Nephron (organoid): ENCODE results near the gene ANO10.
"Not testable (repeated sequence)": the region's sequence is repeated elsewhere in the genome, so short reads cannot be mapped to it uniquely, and the experiment has no call there.

Experiments used
- H3K27ac Mint-ChIP-seq, 3 experiments: 2 replicates each; pipeline ENCODE4 v1.8.0; 2020; ENCODE audit warnings: mixed read lengths in 3 of 3, mild to moderate bottlenecking in 2 of 3, moderate library complexity in 1 of 3
- H3K27me3 Mint-ChIP-seq: 2 replicates; pipeline ENCODE4 v1.8.0; 2021; ENCODE audit warnings: low read depth, mild to moderate bottlenecking, moderate library complexity, mixed read lengths
- H3K36me3 Mint-ChIP-seq: 2 replicates; pipeline ENCODE4 v1.8.0; 2020; ENCODE audit warnings: low read depth, mixed read lengths
- H3K4me1 Mint-ChIP-seq: 2 replicates; pipeline ENCODE4 v1.8.0; 2020; ENCODE audit warnings: mixed read lengths
- H3K4me3 Mint-ChIP-seq, 3 experiments: 2 replicates each; pipeline ENCODE4 v1.8.0; 2020; ENCODE audit warnings: mild to moderate bottlenecking in 3 of 3, mixed read lengths in 3 of 3, moderate library complexity in 2 of 3
- H3K9me3 Mint-ChIP-seq: 2 replicates; pipeline ENCODE4 v1.8.0; 2020; ENCODE audit warnings: mixed read lengths
- TF ChIP-seq, protein P1 (sequence below), 3 experiments: fragments of 200-600 bp; sonication (generic); IDR thresholded peaks; one replicate each; pipeline ENCODE4 v1.5.0; 2021; ENCODE audit warnings: antibody characterized with exemption in 3 of 3; ENCODE audit not compliant: unreplicated experiment in 3 of 3

The ANO10 gene

DNA sequence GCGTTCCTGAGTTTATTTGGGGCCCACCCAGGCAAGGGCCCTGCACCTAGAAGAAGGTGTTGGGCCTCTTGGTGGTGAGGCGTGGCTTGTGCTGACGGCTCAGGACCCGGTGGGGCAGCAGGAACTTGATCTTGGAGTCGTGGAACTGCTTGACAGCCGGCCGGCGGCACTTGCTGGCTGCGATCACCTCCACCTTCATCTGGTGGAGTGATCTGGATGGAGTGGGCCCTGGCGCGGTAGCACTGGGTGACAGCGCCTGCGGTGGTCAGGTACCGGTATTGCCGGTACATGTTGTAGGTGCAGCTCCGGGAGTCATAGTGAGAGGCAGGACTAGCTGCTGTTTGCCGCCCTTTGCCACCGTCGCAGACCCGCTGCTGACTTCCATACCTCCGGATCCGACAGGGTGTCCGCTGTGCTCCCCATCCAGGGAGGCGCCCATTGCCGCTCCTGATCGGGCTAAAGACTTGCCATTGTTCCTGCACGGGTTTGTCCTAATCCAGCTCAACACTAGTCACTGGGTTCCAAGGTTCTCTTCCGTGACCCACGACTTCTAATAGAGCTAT, 136.8 kb downstream of the ANO10 start:
- Mint-ChIP-seq H3K9me3 (peaks cover 2% of the 10 kb centered on the region), H3K36me3 (peaks cover 12% of the 10 kb centered on the region), H3K4me3 (no peak overlapping the region), H3K4me1 (no peaks in the 10 kb centered on the region), H3K27me3 (no peaks in the 10 kb centered on the region), H3K27ac (no peak overlapping the region)
- TF ChIP-seq, protein P1, sequence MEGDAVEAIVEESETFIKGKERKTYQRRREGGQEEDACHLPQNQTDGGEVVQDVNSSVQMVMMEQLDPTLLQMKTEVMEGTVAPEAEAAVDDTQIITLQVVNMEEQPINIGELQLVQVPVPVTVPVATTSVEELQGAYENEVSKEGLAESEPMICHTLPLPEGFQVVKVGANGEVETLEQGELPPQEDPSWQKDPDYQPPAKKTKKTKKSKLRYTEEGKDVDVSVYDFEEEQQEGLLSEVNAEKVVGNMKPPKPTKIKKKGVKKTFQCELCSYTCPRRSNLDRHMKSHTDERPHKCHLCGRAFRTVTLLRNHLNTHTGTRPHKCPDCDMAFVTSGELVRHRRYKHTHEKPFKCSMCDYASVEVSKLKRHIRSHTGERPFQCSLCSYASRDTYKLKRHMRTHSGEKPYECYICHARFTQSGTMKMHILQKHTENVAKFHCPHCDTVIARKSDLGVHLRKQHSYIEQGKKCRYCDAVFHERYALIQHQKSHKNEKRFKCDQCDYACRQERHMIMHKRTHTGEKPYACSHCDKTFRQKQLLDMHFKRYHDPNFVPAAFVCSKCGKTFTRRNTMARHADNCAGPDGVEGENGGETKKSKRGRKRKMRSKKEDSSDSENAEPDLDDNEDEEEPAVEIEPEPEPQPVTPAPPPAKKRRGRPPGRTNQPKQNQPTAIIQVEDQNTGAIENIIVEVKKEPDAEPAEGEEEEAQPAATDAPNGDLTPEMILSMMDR (IDR thresholded peaks at IDR 0.05; ENCODE audit: unreplicated experiment in 3 of 3): no peak

DNA sequence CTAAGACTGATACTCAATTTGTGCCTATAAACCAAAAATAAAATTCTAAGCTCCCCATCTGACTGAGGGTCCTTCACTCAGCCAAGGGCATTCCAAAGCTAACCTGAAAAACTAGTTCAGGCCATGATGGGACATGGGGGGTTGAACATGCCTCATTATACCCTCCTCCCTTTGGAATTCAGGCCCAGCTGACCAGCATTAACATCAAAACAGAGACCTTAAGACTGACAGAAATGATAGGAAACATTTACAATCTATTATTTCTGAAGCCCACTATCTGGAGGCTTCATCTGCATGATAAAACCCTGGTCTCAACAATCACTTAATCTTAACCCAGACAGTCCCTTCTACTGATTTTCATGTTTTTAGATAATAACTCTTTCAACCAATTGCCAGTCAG, 140.4 kb downstream of the ANO10 start:
- TF ChIP-seq, protein P1 (IDR thresholded peaks at IDR 0.05; ENCODE audit: unreplicated experiment in 3 of 3): no peak
- no peaks in the 10 kb centered on the region for H3K4me1 Mint-ChIP-seq
- H3K36me3 Mint-ChIP-seq: peaks cover 5% of the 10 kb centered on the region
- H3K4me3 Mint-ChIP-seq: no peak overlapping the region
- no peak overlapping the region for H3K27ac Mint-ChIP-seq
- no peaks in the 10 kb centered on the region for H3K27me3 Mint-ChIP-seq
- no peaks in the 10 kb centered on the region for H3K9me3 Mint-ChIP-seq

DNA sequence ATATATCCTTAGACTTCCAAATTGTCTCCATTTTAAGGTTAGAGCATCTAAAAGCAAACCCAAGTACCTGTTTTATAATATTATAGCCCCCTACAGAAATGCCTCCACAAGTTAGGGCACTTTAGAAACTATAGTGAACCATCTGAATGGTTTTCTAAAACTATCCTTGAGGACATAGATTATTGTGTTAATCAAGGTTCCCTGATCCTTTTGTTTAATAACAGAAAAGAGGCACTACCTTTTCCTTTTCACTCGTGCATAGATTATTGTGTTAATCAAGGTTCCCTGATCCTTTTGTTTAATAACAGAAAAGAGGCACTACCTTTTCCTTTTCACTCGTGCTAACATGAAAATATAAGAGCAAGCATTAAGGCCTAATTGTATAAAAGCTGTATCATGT, 143.0 kb downstream of the ANO10 start:
- H3K9me3 Mint-ChIP-seq, H3K4me1 Mint-ChIP-seq, H3K4me3 Mint-ChIP-seq, H3K27ac Mint-ChIP-seq, H3K27me3 Mint-ChIP-seq, H3K36me3 Mint-ChIP-seq: not testable (repeated sequence)

DNA sequence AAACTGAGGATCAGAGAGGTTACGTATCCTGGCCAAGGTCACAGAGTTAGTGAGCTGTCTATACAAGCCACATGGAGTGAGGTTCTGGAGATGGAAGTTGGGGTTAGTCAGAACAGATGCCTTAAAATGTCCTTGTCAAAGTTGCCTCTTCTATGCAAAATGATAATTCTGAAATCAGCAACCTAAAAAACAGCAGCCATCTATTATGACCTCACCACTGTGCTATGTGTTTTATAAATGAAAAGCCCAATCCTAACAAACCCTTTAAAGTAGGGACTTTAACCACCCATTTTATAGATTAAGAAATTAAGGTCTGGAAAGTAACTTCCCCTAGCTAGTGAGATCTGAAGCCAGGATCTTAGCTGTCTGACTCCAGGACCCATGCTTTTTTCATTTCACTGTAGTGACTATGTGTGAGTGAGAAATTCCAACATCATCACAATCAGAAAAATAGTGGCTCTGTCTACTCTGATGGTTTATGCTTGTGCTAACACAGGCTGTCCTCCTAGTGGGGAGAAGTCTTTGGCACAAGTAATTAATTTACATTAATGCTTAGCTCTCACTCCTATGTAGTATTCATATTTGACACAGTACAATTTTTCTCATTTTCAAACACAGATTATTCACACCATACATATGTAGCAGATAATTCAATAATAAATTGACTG, 143.6 kb downstream of the ANO10 start:
- Mint-ChIP-seq H3K4me1 (no peaks in the 10 kb centered on the region), H3K9me3 (no peaks in the 10 kb centered on the region), H3K27me3 (no peaks in the 10 kb centered on the region), H3K27ac (no peak overlapping the region), H3K36me3 (peaks cover 2% of the 10 kb centered on the region), H3K4me3 (no peak overlapping the region)
- TF ChIP-seq, protein P1 (IDR thresholded peaks at IDR 0.05; ENCODE audit: unreplicated experiment in 3 of 3): no peak

DNA sequence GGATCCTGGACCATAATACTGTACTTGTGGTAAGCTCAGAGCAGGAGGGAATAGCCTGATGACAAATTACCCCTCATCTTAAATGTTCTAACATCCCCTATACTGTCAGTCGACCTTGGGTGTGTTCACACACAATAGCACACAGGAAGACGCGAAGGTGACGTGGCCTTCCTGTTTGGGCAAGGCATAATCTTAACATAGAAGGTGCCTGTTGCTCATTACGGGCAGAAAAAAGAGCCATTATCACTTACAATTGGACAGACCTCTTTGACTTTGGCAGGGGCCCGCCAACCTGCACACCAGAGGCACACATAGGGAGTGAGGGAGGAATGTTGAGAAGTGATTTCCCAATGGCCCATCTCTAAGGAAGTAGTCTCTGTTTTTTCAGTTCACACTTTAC, 144.2 kb downstream of the ANO10 start:
- H3K4me3 Mint-ChIP-seq: no peak overlapping the region
- H3K27me3 Mint-ChIP-seq: no peaks in the 10 kb centered on the region
- H3K36me3 Mint-ChIP-seq: no peaks in the 10 kb centered on the region
- TF ChIP-seq, protein P1 (IDR thresholded peaks at IDR 0.05; ENCODE audit: unreplicated experiment in 3 of 3): no peak
- H3K4me1 Mint-ChIP-seq: no peaks in the 10 kb centered on the region
- H3K9me3 Mint-ChIP-seq: no peaks in the 10 kb centered on the region
- no peak overlapping the region for H3K27ac Mint-ChIP-seq

DNA sequence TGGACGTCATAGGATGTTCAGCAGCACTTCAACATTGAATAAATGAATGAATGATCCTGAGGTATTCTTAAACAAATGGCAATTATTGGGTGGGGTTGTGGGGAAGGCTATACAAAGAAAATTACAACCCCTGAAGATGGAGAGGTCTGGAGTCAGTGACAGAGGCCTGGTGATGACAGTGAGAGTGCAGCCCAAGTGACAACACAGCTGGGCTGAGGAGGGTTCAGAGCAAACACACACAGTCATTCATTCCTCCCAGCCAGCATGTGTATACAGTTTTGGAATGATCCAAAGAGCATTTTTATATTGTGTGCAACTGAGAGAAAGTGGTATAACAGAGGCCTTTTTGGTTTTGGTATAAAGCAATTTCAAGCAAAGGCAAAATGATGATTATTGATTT, 148.1 kb downstream of the ANO10 start:
- TF ChIP-seq, protein P1 (IDR thresholded peaks at IDR 0.05; ENCODE audit: unreplicated experiment in 3 of 3): no peak
- Mint-ChIP-seq H3K4me3 (no peak overlapping the region), H3K27me3 (no peaks in the 10 kb centered on the region), H3K4me1 (no peaks in the 10 kb centered on the region), H3K27ac (no peak overlapping the region), H3K36me3 (no peaks in the 10 kb centered on the region), H3K9me3 (no peaks in the 10 kb centered on the region)
